NCI-H510A (cell line): ENCODE data around the gene NRXN3.
"Not testable (repeated sequence)": the region's sequence is repeated elsewhere in the genome, so short reads cannot be mapped to it uniquely, and the experiment has no call there.

Experiments
- DNase-seq: peaks from one replicate; lab custom pipeline; 2025; lab: John Stamatoyannopoulos, UW

The NRXN3 gene

GRCh38 chr14:78486081-78486480, 315.9 kb downstream of the NRXN3 start:
- DNase-seq, result no peak

- DNase-seq, result no peak
Observed at GRCh38 chr14:78486621-78487020, 316.4 kb downstream of the NRXN3 start.

GRCh38 chr14:78487573-78487972, 317.4 kb downstream of the NRXN3 start:
- DNase-seq, result not testable (repeated sequence)

- DNase-seq, result no peak
Observed at GRCh38 chr14:78488938-78489337, 318.8 kb downstream of the NRXN3 start.

GRCh38 chr14:78491048-78491447, 320.9 kb downstream of the NRXN3 start:
- DNase-seq, result no peak

GRCh38 chr14:78498062-78498595, 328.0 kb downstream of the NRXN3 start:
- DNase-seq, result no peak

GRCh38 chr14:78501909-78502308, 331.7 kb downstream of the NRXN3 start:
- DNase-seq, result no peak

GRCh38 chr14:78508023-78508422, 337.9 kb downstream of the NRXN3 start:
- DNase-seq, result no peak

GRCh38 chr14:78509516-78509915, 339.3 kb downstream of the NRXN3 start:
- DNase-seq, result no peak

- DNase-seq, result no peak
Observed at GRCh38 chr14:78512021-78512420, 341.8 kb downstream of the NRXN3 start.

- DNase-seq, result no peak
Observed at GRCh38 chr14:78519863-78520262, 349.7 kb downstream of the NRXN3 start.

- no peak for DNase-seq
Observed at GRCh38 chr14:78524196-78524595, 354.0 kb downstream of the NRXN3 start.

GRCh38 chr14:78524766-78525165, 354.6 kb downstream of the NRXN3 start:
- DNase-seq, result no peak

GRCh38 chr14:78530078-78530477, 359.9 kb downstream of the NRXN3 start:
- no peak for DNase-seq

- DNase-seq, result no peak
Observed at GRCh38 chr14:78534141-78534540, 364.0 kb downstream of the NRXN3 start.

GRCh38 chr14:78535041-78535440, 364.9 kb downstream of the NRXN3 start:
- no peak for DNase-seq

GRCh38 chr14:78541788-78542187, 371.6 kb downstream of the NRXN3 start:
- not testable (repeated sequence) for DNase-seq

GRCh38 chr14:78543433-78543832, 373.3 kb downstream of the NRXN3 start:
- DNase-seq, result no peak

GRCh38 chr14:78561074-78561473, 390.9 kb downstream of the NRXN3 start:
- DNase-seq, result no peak

- peak; percentile 40 for DNase-seq
Observed at GRCh38 chr14:78566026-78566858, 396.1 kb downstream of the NRXN3 start.

GRCh38 chr14:78566859-78567172, 396.6 kb downstream of the NRXN3 start:
- DNase-seq, result no peak

- no peak for DNase-seq
Observed at GRCh38 chr14:78567343-78567742, 397.2 kb downstream of the NRXN3 start.

- not testable (repeated sequence) for DNase-seq
Observed at GRCh38 chr14:78573736-78574135, 403.6 kb downstream of the NRXN3 start.
